GM18517 (cell line): ENCODE results near the gene ATN1.

Experiments
- ATAC-seq: cut with Tn5 transposase; IDR thresholded peaks from one replicate; pipeline ENCODE4 v1.9.1; 2021; ENCODE audit warnings: mild to moderate bottlenecking, moderate library complexity; ENCODE audit not compliant: unreplicated experiment

ATN1 gene

GRCh38 chr12:6943722-6944380 lies 16.1 kb downstream of the ATN1 start, which contains the start of the genes C12orf57 and RNU7-1:
C12orf57 (plus strand) TSS chr12:6944022; CDS start chr12:6944122, 100 bp downstream.
RNU7-1 (plus strand) TSS chr12:6943816.
- peak; percentile 50 for ATAC-seq

- peak; percentile 47 for ATAC-seq
Observed at GRCh38 chr12:6944381-6945186, 16.8 kb downstream of the ATN1 start.

DNA sequence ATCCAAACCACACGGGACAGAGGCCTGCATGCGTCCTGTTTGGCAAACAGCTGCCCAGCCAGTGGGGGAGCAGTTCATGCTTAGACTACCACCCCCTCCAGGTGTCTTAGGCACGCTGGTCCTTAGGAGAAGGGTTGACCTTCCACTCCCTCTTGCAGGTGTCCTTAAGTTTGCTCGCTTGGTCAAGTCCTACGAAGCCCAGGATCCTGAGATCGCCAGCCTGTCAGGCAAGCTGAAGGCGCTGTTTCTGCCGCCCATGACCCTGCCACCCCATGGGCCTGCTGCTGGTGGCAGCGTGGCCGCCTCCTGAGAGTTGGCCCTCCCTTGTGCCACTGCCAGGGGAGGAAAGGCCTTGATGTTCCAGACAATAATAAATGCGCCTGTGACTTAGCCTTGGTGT lies 17.9 kb downstream of the ATN1 start:
- ATAC-seq, result no peak

DNA sequence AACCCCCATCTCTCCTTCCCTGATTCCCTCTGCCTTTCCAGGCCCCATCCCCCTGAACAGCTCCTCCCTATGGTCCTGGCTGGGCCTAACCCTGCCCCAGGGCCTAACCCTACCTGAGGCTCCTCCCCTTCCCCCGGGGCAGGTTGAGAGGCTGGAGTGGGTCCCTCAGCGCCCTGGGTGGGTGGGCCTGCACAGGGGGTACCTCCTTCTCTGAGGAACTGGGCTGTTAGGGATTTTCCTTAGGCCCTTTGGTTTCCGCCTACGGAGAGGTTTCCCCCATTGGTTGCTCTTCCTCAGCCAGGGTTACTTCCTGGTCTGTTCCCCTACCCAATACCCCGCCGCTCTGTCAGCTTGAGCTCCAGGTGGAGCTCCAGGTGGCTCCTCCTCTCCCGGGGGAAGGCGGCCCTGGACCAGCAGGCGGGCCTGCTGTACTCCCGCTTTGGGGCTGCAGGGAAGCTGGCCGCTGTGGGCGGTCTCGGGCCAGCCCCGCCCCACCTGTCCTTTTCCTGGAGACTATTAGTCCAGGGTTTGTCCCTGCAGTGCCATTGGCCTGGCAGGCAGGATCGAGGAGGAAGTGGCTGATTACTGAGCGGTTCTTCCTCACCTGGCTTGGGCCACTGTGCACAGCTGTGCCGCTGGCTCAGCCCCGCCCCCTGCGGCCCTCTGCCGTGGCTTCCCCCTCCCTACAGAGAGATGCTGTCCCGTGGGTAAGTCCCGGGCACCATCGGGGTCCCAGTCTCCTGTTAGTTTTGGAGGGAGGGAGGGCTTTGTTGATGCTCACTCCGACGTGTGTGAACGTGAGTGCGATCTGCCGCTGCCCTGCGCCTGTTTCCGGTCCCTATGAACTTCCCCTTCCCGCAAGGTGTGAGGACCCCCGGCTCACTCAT lies 18.5 kb downstream of the ATN1 start:
- no peak for ATAC-seq

- no peak for ATAC-seq
Observed at GRCh38 chr12:6946920-6947374, 19.2 kb downstream of the ATN1 start.

DNA sequence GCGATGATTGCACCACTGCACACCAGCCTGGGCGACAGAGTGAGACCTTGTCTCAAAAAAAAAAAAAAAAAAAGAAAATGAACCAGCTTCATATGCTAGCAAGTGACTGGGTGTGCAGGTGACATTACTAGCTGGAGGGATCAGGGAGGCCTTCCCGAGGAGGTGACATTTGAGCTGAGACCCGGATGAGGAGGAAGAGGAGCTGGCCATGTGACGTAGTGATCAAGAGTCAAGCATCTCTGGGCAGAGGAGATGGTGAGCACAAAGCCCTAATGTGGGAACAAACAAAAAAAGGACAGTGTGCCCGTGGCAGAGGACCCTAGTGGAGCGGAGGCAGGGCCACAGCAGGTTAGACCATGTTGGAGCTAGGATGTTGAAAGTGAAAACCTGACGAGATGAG lies 19.9 kb downstream of the ATN1 start:
- ATAC-seq, result no peak

DNA sequence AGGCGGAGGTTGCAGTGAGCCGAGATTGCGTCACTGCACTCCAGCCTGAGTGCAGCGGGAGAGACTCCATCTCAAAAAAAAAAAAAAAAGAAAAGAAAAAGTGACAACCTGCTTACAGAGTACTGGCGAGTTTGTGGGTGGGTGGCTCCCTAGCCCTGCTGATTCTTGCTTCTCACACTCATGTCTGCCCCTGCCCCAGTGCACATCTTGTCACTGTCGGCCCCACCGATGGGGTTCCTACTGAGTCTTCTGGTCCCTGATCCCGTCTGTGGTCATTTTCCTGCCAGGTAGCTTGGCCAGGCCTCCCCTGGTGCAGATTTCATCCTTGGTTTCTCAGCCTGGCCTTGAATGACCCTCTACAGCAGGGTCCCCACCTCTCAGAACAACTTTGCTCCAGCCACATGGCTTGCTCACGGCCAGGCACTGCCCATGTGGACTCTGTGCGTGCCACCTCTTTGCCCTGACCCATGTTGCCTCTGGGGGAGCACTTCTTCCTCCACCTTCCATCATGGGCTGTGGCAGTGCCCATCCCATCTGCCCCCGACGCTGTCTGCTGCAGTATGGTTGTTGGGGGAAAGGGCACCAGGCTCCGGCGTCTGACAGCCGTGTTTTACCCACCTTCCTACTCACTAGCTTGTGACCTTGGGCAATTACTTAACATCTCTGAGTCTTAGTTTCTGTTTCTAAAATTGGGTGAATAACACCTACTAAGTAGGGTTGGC lies 21.3 kb downstream of the ATN1 start:
- ATAC-seq, result no peak

- no peak for ATAC-seq
Observed at GRCh38 chr12:6950401-6950801, 22.6 kb downstream of the ATN1 start.

DNA sequence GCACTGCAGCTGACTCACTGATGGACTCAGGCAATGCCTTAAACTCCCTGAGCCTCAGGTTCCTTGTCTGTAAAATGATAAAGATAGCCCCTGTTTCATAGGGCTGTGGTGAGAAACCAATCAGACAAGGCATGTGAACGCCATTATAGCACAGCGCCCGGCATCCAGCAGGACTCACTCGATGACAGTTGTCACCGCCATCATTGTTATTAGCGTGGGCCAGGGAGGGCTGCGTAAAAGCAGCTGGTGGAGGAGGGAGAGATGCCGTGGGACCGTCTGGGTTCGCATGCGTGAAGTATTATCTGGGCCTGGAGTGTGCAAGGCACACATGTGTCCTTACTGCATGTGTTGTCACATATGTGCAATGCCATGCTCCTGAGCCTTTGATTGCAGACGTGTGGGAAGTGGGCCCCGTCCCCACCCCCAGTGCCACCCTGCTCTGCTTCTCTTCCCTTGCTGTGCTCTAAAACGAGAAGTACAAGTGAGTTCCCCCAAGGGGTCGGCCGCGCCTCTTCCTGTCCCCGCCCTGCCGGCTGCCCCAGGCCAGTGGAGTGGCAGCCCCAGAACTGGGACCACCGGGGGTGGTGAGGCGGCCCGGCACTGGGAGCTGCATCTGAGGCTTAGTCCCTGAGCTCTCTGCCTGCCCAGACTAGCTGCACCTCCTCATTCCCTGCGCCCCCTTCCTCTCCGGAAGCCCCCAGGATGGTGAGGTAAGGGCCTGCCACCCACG lies 23.2 kb downstream of the ATN1 start, which contains the start of gene PTPN6:
TSS of gene PTPN6 (plus strand) at position 546 of the 730 bp plus-strand sequence. CDS start at position 703, 157 bp downstream.
- no peak for ATAC-seq

DNA sequence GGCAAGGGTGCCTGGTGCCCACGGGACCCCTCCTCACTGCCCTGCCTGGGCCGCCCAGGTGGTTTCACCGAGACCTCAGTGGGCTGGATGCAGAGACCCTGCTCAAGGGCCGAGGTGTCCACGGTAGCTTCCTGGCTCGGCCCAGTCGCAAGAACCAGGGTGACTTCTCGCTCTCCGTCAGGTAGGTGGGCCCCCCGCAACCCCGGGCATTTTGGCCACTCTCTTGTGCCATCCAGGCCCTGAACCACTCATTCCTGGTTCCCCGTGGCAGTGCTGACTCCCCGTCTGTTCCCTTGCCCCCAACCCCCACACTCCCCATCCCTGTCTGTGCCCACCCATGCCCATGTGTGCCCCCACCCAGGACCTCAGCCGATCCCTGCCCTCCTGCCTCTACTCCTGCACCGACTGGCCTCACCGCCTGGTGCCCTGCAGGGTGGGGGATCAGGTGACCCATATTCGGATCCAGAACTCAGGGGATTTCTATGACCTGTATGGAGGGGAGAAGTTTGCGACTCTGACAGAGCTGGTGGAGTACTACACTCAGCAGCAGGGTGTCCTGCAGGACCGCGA lies 23.9 kb downstream of the ATN1 start:
- no peak for ATAC-seq

DNA sequence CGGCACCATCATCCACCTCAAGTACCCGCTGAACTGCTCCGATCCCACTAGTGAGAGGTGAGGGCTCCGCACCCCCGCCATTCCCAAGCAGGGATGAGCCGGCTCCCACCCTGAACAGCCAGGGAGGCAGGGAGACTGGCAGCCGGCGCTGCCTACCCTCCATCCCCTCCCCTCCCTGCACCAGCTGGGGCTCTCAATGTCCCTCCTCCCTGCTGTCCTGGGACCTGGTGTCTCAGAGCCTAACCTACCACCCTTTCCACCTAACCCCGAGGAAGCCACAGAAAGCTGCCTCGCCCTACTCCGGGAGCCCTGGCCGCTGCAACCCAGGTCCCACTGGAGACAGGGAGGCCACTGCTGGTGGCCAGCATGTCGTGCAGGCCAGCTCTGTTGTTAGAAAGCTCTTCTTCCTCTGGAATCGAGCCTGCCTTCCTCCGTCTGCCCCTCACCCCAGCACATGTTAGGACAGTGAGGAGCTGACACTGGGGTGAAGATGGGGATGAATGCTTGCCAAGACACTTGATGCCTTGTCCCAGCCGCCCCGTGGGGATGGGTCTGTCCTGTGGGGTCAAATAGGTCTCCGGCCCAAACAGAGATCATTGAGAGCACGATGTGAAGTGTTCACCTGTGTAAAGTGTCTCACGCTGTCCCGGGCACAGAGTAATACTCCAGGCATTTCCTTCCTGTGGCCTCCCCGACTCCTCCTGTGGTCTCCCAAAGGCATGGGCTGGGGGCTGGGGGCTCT lies 24.5 kb downstream of the ATN1 start:
- no peak for ATAC-seq

DNA sequence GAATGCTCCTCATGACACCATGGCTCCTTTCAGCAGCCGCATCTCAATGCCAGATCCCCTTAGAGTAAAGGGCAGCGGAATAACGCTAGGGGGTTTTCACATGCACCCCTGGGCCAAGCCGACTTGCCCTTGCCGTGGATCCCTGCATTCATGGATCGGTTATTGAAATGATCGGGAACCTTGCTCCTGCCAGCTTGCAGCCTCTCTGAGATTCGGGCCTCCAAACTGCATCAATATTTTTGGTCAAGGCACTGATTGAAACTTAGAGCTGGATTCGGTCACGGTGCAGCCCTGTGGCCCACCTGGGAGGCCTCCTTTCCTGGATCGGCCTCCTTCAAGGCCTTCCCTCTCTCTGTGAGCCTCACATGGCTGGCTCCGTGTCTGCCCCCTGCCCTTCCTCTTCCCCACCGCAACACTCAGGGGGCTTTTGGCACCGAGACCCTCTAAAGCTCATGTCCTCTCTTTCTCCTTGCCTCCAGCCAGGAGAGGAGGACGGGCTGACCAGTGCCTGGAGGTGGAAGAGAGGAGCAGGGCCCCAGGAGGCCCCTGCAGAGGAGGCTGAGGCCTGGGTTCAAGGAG lies 25.2 kb downstream of the ATN1 start:
- no peak for ATAC-seq

GRCh38 chr12:6953442-6954315 lies 25.9 kb downstream of the ATN1 start:
- peak; percentile 48 for ATAC-seq

GRCh38 chr12:6954316-6955107 lies 26.8 kb downstream of the ATN1 start:
- no peak for ATAC-seq

DNA sequence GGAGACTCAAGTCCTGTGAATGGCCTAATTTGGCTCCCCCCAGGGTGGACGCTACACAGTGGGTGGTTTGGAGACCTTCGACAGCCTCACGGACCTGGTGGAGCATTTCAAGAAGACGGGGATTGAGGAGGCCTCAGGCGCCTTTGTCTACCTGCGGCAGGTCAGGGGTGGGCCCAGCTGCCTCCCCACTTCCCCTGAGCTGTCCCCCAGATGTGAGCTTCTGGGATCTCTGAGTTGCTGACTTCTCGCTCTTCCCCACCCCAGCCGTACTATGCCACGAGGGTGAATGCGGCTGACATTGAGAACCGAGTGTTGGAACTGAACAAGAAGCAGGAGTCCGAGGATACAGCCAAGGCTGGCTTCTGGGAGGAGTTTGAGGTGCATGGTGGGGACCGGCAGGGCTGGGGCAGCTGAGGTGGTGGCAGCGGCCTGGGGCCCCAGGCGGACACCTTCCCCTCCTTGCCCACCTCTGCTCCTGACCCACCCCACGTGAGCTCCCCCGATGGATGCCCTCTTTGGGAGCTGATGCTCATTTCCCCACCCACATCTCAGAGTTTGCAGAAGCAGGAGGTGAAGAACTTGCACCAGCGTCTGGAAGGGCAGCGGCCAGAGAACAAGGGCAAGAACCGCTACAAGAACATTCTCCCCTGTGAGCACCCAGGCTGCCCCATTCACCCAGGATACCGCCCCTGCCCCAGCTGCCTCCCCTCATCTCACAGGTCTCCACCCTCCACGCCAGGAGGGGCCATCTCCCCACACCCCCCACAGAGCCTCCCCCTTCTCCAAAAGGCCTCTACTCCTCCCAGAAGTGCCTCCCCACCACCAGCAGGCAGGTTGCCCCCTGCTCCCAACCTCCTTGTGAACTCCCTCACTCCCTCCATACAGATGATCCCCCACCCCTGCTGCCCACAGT lies 27.6 kb downstream of the ATN1 start:
- no peak for ATAC-seq
